HUES64 (cell line): ENCODE measurements around the gene FBXL7.

Source experiments
- H3K27ac ChIP-seq: 2 replicates; pipeline ENCODE4 v1.7.0; 2013; ENCODE audit warnings: low read depth, low read length, inconsistent platforms
- H3K27me3 ChIP-seq: 2 replicates; pipeline ENCODE4 v1.6.1; 2013; ENCODE audit warnings: mild to moderate bottlenecking, low read length; ENCODE audit not compliant: insufficient read depth
- H3K36me3 ChIP-seq: 2 replicates; pipeline ENCODE4 v1.6.1; 2013; ENCODE audit warnings: mild to moderate bottlenecking, low read length; ENCODE audit not compliant: insufficient read depth
- H3K4me1 ChIP-seq: 2 replicates; pipeline ENCODE4 v1.6.1; 2013; ENCODE audit warnings: mild to moderate bottlenecking, low read length, moderate library complexity; ENCODE audit not compliant: insufficient read depth
- H3K4me3 ChIP-seq: 2 replicates; pipeline ENCODE4 v1.5.1; 2013; ENCODE audit warnings: mild to moderate bottlenecking, low read length, moderate library complexity
- H3K9ac ChIP-seq: 2 replicates; pipeline ENCODE4 v1.6.1; 2013; ENCODE audit warnings: mild to moderate bottlenecking, low read depth, low read length
- H3K9me3 ChIP-seq: 2 replicates; pipeline ENCODE4 v1.6.1; 2013; ENCODE audit warnings: low read depth, low read length; ENCODE audit not compliant: insufficient read depth
- WGBS: fragments of 150-250, 120-280 bp; methylation state at CpG from one replicate; pipeline ENCODE4 v1.1.7; 2013; ENCODE audit warnings: missing lambda C conversion rate; 5-methylcytosine and 5-hydroxymethylcytosine counted together

FBXL7 gene

GRCh38 chr5:15480436-15480835, 19.5 kb upstream of the FBXL7 start:
- H3K4me3 ChIP-seq, result no peak overlapping the region
- 91% methylated on average over 2 of the region's 2 CpGs for WGBS
- no peaks in the 10 kb centered on the region for H3K27me3 ChIP-seq
- no peaks in the 10 kb centered on the region for H3K4me1 ChIP-seq
- no peaks in the 10 kb centered on the region; the same call in 1 of the 2 replicates for H3K9me3 ChIP-seq
- H3K36me3 ChIP-seq, result no peaks in the 10 kb centered on the region
- no peak overlapping the region for H3K27ac ChIP-seq
- no peak overlapping the region for H3K9ac ChIP-seq

DNA sequence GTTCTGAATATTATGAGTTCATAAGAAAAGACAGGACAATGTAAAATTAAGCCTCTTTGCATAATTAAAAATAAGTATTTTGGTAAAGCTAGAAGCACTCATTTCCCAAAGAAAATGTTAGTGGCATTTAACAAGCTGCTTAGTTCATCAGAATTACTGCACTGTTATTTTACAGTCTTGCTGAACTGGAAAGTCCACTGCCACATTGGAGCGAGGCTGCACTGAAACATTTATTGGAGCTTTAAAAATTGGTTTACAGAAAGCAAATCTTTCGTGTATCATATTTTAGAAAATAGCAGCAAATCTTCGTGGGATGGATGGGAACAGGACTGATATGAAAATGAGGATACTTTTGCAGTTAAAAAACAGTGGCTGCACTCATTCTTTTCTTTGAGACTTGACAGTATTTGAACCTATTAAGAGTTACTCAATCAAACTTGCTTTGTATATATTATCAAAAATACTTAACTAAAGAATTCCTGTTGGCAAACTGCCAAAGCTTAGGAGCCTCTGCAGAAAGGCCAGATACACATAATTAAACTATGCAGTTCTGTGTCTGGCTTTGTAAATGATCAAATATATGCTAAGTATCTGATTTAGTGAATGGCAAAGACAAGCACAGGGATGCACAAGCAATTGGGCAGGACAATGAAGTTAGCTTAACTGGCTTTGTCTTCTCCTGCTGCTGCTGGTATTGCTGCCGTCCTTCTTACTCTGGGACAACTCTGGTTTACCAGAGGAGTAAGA, 16.5 kb upstream of the FBXL7 start:
- H3K27ac ChIP-seq, result no peak overlapping the region
- 94% methylated on average over 4 of the region's 4 CpGs for WGBS
- no peaks in the 10 kb centered on the region for H3K36me3 ChIP-seq
- no peak overlapping the region for H3K4me3 ChIP-seq
- H3K9ac ChIP-seq, result no peak overlapping the region
- H3K9me3 ChIP-seq, result no peaks in the 10 kb centered on the region
- H3K4me1 ChIP-seq, result no peaks in the 10 kb centered on the region
- no peaks in the 10 kb centered on the region for H3K27me3 ChIP-seq

- no peaks in the 10 kb centered on the region for H3K9me3 ChIP-seq
- H3K9ac ChIP-seq, result no peak overlapping the region
- no peak overlapping the region for H3K4me3 ChIP-seq
- 92% methylated on average over 2 of the region's 2 CpGs for WGBS
- H3K4me1 ChIP-seq, result no peaks in the 10 kb centered on the region
- H3K27me3 ChIP-seq, result no peaks in the 10 kb centered on the region
- no peak overlapping the region for H3K27ac ChIP-seq
- H3K36me3 ChIP-seq, result no peaks in the 10 kb centered on the region
These were observed 12.8 kb upstream of the FBXL7 start for GRCh38 chr5:15487228-15487627.

DNA sequence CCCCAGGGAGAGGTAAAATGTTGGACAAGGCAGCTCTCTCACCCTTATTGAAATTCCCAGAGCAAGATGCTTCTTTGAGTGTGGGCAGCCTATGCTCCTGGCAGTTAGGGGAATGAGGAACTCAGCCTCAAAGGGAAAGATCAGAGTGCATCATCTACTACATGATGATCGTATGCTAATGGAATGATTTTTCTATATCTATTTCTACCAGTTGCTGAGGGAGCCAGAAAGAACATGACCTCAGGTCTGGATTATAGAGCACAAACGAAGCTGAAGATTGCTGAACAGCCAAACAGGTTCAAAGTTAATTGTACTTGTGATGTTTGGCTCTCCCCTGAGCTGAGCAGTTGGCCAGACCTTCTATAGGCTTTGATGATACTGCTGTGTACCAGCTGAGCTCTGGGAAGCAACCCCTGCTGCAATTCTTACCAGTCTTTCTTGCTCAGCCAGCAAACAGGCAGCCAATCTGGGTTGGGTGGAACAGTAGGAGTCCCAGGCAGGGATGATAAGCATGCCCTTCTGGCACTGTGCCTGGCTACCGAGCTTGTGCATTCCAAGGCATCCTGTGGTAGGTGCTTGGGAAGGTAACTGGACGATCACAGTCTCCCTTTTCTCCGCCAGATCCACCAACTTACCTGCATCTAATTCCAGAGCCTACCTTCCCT, 10.3 kb upstream of the FBXL7 start:
- WGBS, result 92% methylated on average over 5 of the region's 5 CpGs
- no peak overlapping the region for H3K4me3 ChIP-seq
- no peaks in the 10 kb centered on the region for H3K9me3 ChIP-seq
- no peak overlapping the region for H3K27ac ChIP-seq
- no peak overlapping the region for H3K9ac ChIP-seq
- no peaks in the 10 kb centered on the region for H3K4me1 ChIP-seq
- no peaks in the 10 kb centered on the region for H3K36me3 ChIP-seq
- H3K27me3 ChIP-seq, result no peaks in the 10 kb centered on the region

- no peak overlapping the region for H3K4me3 ChIP-seq
- no peaks in the 10 kb centered on the region for H3K27me3 ChIP-seq
- 89% methylated on average over 1 of the region's 1 CpG for WGBS
- 0 out of 2 replicates have a peak, but pooled peaks cover 2% of the 10 kb centered on the region for H3K4me1 ChIP-seq
- no peak overlapping the region for H3K27ac ChIP-seq
- no peaks in the 10 kb centered on the region for H3K9me3 ChIP-seq
- H3K36me3 ChIP-seq, result no peaks in the 10 kb centered on the region
- H3K9ac ChIP-seq, result no peak overlapping the region
These were observed 7.4 kb upstream of the FBXL7 start for GRCh38 chr5:15492545-15492944.

DNA sequence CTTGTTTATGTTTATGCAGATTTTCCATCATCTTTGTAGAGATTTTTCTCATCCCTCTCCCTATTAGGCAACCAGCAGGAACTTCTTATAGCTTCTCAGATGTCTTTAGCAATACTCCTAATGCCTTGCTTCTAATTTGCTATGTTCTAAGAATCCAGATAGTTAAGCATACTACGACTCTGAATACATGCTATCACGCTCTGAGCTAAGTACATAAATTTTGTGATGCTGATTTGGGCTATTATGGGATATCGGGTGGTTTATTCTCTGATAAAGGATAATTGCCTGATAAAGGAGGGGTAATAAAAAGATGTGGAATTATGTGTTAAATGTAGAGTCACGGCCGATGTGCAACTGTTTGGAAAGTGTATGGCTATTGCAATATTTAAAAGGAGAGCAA, 6.5 kb upstream of the FBXL7 start:
- H3K9me3 ChIP-seq, result no peaks in the 10 kb centered on the region
- no peak overlapping the region for H3K4me3 ChIP-seq
- WGBS, result 94% methylated on average over 5 of the region's 5 CpGs
- no peaks in the 10 kb centered on the region for H3K36me3 ChIP-seq
- H3K9ac ChIP-seq, result no peak overlapping the region
- H3K27me3 ChIP-seq, result peaks cover under 1% of the 10 kb centered on the region; the same call in 1 of the 2 replicates
- 0 out of 2 replicates have a peak, but pooled peaks cover 2% of the 10 kb centered on the region for H3K4me1 ChIP-seq
- no peak overlapping the region for H3K27ac ChIP-seq

- Histone ChIP-seq H3K9me3 (no peaks in the 10 kb centered on the region), H3K9ac (no peak overlapping the region), H3K4me1 (peaks cover 9% of the 10 kb centered on the region), H3K27me3 (peaks cover 7% of the 10 kb centered on the region; the same call in 1 of the 2 replicates), H3K4me3 (no peak overlapping the region), H3K27ac (no peak overlapping the region), H3K36me3 (no peaks in the 10 kb centered on the region)
- 80% methylated on average over 6 of the region's 6 CpGs for WGBS
These were observed 5.0 kb upstream of the FBXL7 start for GRCh38 chr5:15495026-15495425.

DNA sequence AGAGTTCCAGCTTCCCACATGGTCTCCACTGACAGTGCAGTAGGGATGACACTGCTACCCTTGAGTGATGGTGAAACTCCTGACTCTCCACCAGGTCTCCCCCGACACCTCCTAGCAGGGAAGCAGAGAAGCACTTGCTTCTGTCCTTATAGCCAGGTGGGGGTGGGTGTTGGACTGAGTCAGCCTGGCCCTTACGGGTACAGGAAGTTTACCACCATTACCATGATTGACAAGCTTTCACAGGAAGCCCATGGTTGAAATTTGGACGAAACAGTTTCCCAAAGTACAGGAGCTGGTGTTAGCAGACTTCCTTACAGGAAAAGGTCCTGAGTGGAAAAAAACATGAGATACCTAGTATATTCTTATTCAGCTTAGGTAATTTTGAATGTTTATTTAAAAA, 3.1 kb upstream of the FBXL7 start:
- Histone ChIP-seq H3K36me3 (no peaks in the 10 kb centered on the region), H3K27me3 (peaks cover 12% of the 10 kb centered on the region; the same call in 1 of the 2 replicates), H3K9me3 (no peaks in the 10 kb centered on the region), H3K27ac (no peak overlapping the region), H3K4me3 (no peak overlapping the region), H3K4me1 (peaks cover 13% of the 10 kb centered on the region), H3K9ac (no peak overlapping the region)
- 69% methylated on average over 3 of the region's 3 CpGs for WGBS

- 0 out of 2 replicates have a peak overlapping the region, but pooled peaks have one; percentile 44 for H3K27ac ChIP-seq
- H3K4me1 ChIP-seq, result peaks cover 25% of the 10 kb centered on the region
- H3K9me3 ChIP-seq, result no peaks in the 10 kb centered on the region
- WGBS, result under 1% methylated on average over 61 of the region's 61 CpGs
- peak overlapping the region; percentile 77 for H3K4me3 ChIP-seq
- no peaks in the 10 kb centered on the region for H3K36me3 ChIP-seq
- H3K27me3 ChIP-seq, result peaks cover 12% of the 10 kb centered on the region; the same call in 1 of the 2 replicates
- peak overlapping the region; percentile 70 for H3K9ac ChIP-seq
These were observed 483 bp downstream of the FBXL7 start for GRCh38 chr5:15500325-15501001.

DNA sequence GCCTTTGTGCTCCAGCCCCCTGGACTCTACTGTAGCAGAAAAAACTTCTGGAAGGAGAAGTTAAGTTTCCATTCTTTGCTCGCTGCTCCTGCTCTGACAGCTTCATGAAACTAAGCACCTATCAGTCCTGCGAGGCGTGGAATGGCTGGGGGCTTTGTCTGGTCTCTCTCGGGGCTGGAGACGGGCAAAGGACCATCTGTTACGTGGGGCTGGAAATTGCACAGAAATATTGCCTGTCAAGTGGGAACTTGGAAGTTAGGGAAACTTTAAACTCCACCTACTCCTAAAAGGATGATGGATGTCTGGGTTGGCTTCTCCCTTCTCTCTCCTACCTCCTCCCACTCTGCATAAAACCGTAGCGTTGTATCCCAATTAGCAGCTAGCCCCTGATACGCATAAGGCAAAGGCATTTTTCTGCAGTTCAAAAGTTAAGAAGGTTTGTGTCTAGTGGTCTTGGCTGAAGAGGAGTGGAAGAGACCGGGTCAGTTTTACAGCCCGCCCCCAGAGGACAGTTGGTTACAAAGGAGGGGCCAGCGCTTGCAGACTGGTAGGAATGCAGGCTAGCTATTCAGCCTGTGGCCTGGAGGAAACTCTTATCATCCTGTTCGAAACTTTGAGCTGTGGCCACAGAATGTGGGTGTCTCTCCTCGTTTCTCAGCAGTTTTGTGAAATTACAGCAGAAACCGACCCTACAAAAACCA, 1.3 kb downstream of the FBXL7 start:
- no peak overlapping the region for H3K27ac ChIP-seq
- no peaks in the 10 kb centered on the region for H3K36me3 ChIP-seq
- peaks cover 12% of the 10 kb centered on the region; the same call in 1 of the 2 replicates for H3K27me3 ChIP-seq
- H3K4me1 ChIP-seq, result peaks cover 25% of the 10 kb centered on the region
- WGBS, result 2% methylated on average over 14 of the region's 15 CpGs
- no peak overlapping the region for H3K9ac ChIP-seq
- H3K4me3 ChIP-seq, result peak overlapping the region; percentile 77
- H3K9me3 ChIP-seq, result no peaks in the 10 kb centered on the region
